Gastroesophageal sphincter (tissue), 3 donors: ENCODE results near the gene FBXL4.

Experiments used
- EP300 ChIP-seq: sonication (generic); formaldehyde crosslinking; IDR thresholded peaks from one replicate; pipeline ENCODE4 v1.6.1; 2017; ENCODE audit warnings: antibody characterized with exemption, mild to moderate bottlenecking
- TF ChIP-seq, protein P1 (sequence below), 4 experiments: fragments of 200-600 bp in 2 of 4; fragments of 450-650 bp in 2 of 4; sonication (generic) in 1 of 4; IDR thresholded peaks; one replicate each; pipeline ENCODE4 v1.5.1; 2017 to 2019; ENCODE audit warnings: antibody characterized with exemption in 4 of 4, mild to moderate bottlenecking in 2 of 4, moderate library complexity in 2 of 4

DNA sequence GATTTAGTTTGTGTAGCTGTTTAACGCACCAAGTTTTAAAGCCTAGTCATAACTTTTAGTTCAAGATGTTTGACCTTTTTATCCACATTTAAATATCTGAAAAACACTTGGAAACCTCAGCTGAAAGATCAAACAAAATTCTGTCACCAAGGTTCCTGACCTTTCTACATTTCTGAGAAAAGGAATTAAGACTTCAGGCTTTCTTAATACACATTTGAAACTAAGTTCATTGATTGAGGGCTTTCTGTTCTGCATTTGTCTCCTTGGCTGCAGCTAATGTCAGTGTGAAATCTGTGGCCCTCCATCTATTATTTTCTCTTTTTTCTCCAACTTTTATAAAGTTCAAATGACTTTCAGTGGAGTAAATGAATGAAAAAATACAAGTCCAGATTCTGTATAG, 22.7 kb upstream of the FBXL4 start:
- TF ChIP-seq, protein P1, sequence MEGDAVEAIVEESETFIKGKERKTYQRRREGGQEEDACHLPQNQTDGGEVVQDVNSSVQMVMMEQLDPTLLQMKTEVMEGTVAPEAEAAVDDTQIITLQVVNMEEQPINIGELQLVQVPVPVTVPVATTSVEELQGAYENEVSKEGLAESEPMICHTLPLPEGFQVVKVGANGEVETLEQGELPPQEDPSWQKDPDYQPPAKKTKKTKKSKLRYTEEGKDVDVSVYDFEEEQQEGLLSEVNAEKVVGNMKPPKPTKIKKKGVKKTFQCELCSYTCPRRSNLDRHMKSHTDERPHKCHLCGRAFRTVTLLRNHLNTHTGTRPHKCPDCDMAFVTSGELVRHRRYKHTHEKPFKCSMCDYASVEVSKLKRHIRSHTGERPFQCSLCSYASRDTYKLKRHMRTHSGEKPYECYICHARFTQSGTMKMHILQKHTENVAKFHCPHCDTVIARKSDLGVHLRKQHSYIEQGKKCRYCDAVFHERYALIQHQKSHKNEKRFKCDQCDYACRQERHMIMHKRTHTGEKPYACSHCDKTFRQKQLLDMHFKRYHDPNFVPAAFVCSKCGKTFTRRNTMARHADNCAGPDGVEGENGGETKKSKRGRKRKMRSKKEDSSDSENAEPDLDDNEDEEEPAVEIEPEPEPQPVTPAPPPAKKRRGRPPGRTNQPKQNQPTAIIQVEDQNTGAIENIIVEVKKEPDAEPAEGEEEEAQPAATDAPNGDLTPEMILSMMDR (IDR thresholded peaks at IDR 0.05) = no peak
- no peak for TF ChIP-seq EP300
